BE2C (cell line): ENCODE data around the gene COMT.

Source experiments
- DNase-seq: peaks from one replicate; pipeline ENCODE4 v3.0.0-alpha.2; 2020
- H3K27me3 ChIP-seq: fragments of 250-450 bp; sonication (Bioruptor Pico); 2 replicates; pipeline ENCODE4 v1.5.1; 2020; ENCODE audit warnings: mild to moderate bottlenecking
- H3K36me3 ChIP-seq: fragments of 250-450 bp; sonication (Bioruptor Pico); 2 replicates; pipeline ENCODE4 v1.5.1; 2020; ENCODE audit warnings: mild to moderate bottlenecking
- H3K4me1 ChIP-seq: fragments of 250-450 bp; sonication (Bioruptor Pico); 2 replicates; pipeline ENCODE4 v1.5.1; 2020
- H3K4me3 ChIP-seq: 2 replicates; pipeline ENCODE4 v1.5.1; 2011; ENCODE audit warnings: low read depth, low read length
- H3K9me3 ChIP-seq: fragments of 250-450 bp; sonication (Bioruptor Pico); 2 replicates; pipeline ENCODE4 v1.5.1; 2020
- CTCF ChIP-seq: IDR thresholded peaks from 2 replicates; pipeline ENCODE4 v1.5.1; 2012; ENCODE audit warnings: mild to moderate bottlenecking, low read depth, low read length

Gene COMT

DNA sequence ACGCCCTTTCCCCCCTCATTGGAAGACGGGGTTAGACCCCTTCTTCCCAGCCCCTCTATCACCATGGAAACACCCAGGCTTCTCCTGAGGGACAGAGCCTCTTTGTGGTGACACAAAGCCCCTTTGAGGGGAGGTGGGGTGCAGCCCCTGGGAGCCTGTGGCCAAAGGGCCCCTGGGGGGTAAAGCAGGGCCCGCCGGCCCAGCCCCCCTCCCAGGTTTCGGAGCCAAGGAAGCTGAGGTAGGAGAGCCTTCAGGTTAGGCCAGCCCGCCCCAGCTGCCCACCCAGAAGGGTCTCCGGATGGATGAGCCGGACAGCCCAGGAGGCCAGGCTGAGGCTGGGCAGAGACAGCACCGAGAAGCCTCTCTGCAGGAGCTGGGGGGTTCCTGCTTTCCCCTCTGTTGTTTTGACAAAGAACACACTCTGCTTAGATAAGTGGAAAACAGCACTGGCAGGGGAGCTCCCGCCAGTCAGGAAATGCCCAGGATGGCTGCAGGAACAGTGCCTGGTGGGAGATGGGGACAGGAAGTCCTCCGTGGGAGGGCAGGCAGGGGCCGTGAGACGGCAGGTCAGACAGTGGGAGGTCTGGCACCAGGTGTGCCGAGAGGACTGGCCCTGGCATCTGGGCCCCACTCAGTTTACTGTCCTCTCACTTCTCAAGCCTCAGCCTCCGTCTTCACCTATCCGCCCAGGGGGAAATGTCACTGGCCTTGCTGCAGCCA lies 56.8 kb downstream of the COMT start:
- Histone ChIP-seq H3K27me3 (no peaks in the 10 kb centered on the region), H3K4me1 (peaks cover 66% of the 10 kb centered on the region), H3K4me3 (no peak overlapping the region), H3K36me3 (peaks cover 14% of the 10 kb centered on the region), H3K9me3 (no peaks in the 10 kb centered on the region; the same call in 1 of the 2 replicates)
- TF ChIP-seq CTCF, result no peak
- DNase-seq, result peak; percentile 48

GRCh38 chr22:19998991-19999820 lies 57.6 kb downstream of the COMT start:
- H3K9me3 ChIP-seq, result no peaks in the 10 kb centered on the region; the same call in 1 of the 2 replicates
- DNase-seq, result peak; percentile 44
- no peaks in the 10 kb centered on the region for H3K27me3 ChIP-seq
- no peak overlapping the region for H3K4me3 ChIP-seq
- H3K36me3 ChIP-seq, result peaks cover 14% of the 10 kb centered on the region
- TF ChIP-seq CTCF, result no peak
- H3K4me1 ChIP-seq, result peaks cover 66% of the 10 kb centered on the region

- Histone ChIP-seq H3K9me3 (no peaks in the 10 kb centered on the region; the same call in 1 of the 2 replicates), H3K4me3 (no peak overlapping the region), H3K4me1 (peaks cover 60% of the 10 kb centered on the region), H3K36me3 (peaks cover 18% of the 10 kb centered on the region), H3K27me3 (no peaks in the 10 kb centered on the region)
- peak; percentile 39 for TF ChIP-seq CTCF
- peak; percentile 73 for DNase-seq
These were observed 58.9 kb downstream of the COMT start for GRCh38 chr22:20000246-20001081.

- Histone ChIP-seq H3K27me3 (no peaks in the 10 kb centered on the region), H3K4me3 (no peak overlapping the region), H3K9me3 (no peaks in the 10 kb centered on the region; the same call in 1 of the 2 replicates), H3K4me1 (peaks cover 53% of the 10 kb centered on the region), H3K36me3 (peaks cover 21% of the 10 kb centered on the region)
- DNase-seq, result peak; percentile 13
- no peak for TF ChIP-seq CTCF
These were observed 59.6 kb downstream of the COMT start for GRCh38 chr22:20001082-20001638.

DNA sequence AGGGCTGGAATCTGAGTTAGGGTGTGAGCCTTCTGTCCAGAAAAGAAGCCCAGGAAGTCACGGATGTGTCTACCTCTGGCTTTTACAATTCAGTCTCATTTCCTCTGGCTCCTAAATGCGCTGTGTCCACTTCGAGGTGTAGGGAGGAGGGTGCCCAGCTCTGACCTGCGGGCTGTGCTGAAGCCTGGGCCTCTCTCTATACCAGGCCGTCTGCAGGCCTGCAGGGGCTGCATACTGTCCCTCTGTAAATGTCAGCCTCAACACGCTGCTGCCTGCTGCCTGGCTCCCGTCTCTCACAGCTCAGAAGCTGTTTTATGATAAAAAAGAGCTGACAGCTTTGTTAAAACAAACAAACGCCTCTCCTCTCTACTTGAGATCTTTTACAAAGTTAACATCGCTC lies 60.6 kb downstream of the COMT start:
- Histone ChIP-seq H3K9me3 (no peaks in the 10 kb centered on the region; the same call in 1 of the 2 replicates), H3K4me3 (no peak overlapping the region), H3K4me1 (peaks cover 45% of the 10 kb centered on the region), H3K36me3 (peaks cover 21% of the 10 kb centered on the region), H3K27me3 (no peaks in the 10 kb centered on the region)
- peak; percentile 5 for DNase-seq
- no peak for TF ChIP-seq CTCF
